OCI-LY7 (cell line): ENCODE results near the gene OR51A7. TPM values are rescaled to one million over a fixed set of nuclear protein-coding genes. Genes with fewer than 3 reads are reported as not detected.

ENCODE experiments used
- BruUV-seq: library from RNA; stranded (reverse); fragments of 400-500 nt; replicated peaks from 2 replicates; lab custom pipeline; 2021; lab: Mats Ljungman, UMichigan
- CTCF ChIA-PET: fragments of 300-600 bp; sonication (Branson Sonifier 250); formaldehyde crosslinking; loops from one replicate; lab custom pipeline; 2022; ENCODE audit warnings: antibody characterized with exemption; ENCODE audit not compliant: unreplicated experiment; lab: Charles Lee
- POLR2A ChIA-PET: fragments of 300-600 bp; sonication (Branson Sonifier 250); formaldehyde crosslinking; loops from one replicate; lab custom pipeline; 2022; ENCODE audit warnings: antibody characterized with exemption; lab: Charles Lee
- DNase-seq: peaks from one replicate; pipeline ENCODE4 v3.0.0-alpha.2; 2015; ENCODE audit warnings: low spot score
- H2AFZ ChIP-seq: fragments of 200-600 bp; sonication (generic), shearing (Covaris generic); 2 replicates; pipeline ENCODE4 v1.6.1; 2014; ENCODE audit warnings: mild to moderate bottlenecking, antibody characterized with exemption, low read length, moderate library complexity
- H3K27ac ChIP-seq: fragments of 200-600 bp; sonication (generic); 2 replicates; pipeline ENCODE4 v1.5.1; 2014; ENCODE audit warnings: mixed run types, low read depth, mild to moderate bottlenecking, moderate library complexity, low read length, inconsistent platforms; ENCODE audit not compliant: poor library complexity, severe bottlenecking
- H3K36me3 ChIP-seq: fragments of 200-600 bp; sonication (generic); 2 replicates; pipeline ENCODE4 v1.6.1; 2014; ENCODE audit warnings: mild to moderate bottlenecking, antibody characterized with exemption, low read length, moderate library complexity, mixed read lengths; ENCODE audit not compliant: insufficient read depth
- H3K4me1 ChIP-seq: fragments of 200-600 bp; sonication (generic); 2 replicates; pipeline ENCODE4 v1.5.1; 2014; ENCODE audit warnings: mild to moderate bottlenecking, low read length; ENCODE audit not compliant: insufficient read depth, poor library complexity, severe bottlenecking
- H3K4me2 ChIP-seq: fragments of 200-600 bp; sonication (generic); 2 replicates; pipeline ENCODE4 v1.6.1; 2014; ENCODE audit warnings: mild to moderate bottlenecking, low read length
- H3K4me3 ChIP-seq: fragments of 200-600 bp; sonication (generic); 2 replicates; pipeline ENCODE4 v1.5.1; 2014; ENCODE audit warnings: mild to moderate bottlenecking, low read depth, low read length; ENCODE audit not compliant: poor library complexity, severe bottlenecking
- H3K79me2 ChIP-seq: fragments of 200-600 bp; sonication (generic); 2 replicates; pipeline ENCODE4 v1.6.1; 2016; ENCODE audit warnings: low read depth, mild to moderate bottlenecking, low read length, moderate library complexity, mixed read lengths; ENCODE audit not compliant: insufficient read depth
- H3K9me2 ChIP-seq: fragments of 200-600 bp; sonication (generic); 2 replicates; pipeline ENCODE4 v1.6.1; 2016; ENCODE audit warnings: mild to moderate bottlenecking, low read length, mixed read lengths; ENCODE audit not compliant: insufficient read depth
- H3K9me3 ChIP-seq: fragments of 200-600 bp; sonication (generic); 2 replicates; pipeline ENCODE4 v1.6.1; 2014; ENCODE audit warnings: mild to moderate bottlenecking, mixed run types, low read length, mixed read lengths
- H4K20me1 ChIP-seq: fragments of 200-600 bp; sonication (generic); 2 replicates; pipeline ENCODE4 v1.6.1; 2014; ENCODE audit warnings: mild to moderate bottlenecking, antibody characterized with exemption, low read length, moderate library complexity, mixed read lengths; ENCODE audit not compliant: insufficient read depth
- EZH2phosphoT487 ChIP-seq: fragments of 200-600 bp; sonication (generic); IDR thresholded peaks from 2 replicates; pipeline ENCODE4 v1.6.1; 2018; ENCODE audit warnings: low read depth, borderline replicate concordance, mild to moderate bottlenecking, mixed run types, antibody characterized with exemption, low read length, moderate library complexity, mixed read lengths
- intact Hi-C: fragments of 100-400 bp; cut with micrococcal nuclease; formaldehyde crosslinking; loops from one replicate; pipeline ENCODE4 v1.10.0; 2022; ENCODE audit not compliant: unreplicated experiment
- total RNA-seq, 2 experiments: library from RNA; depleted of rRNA in 1 of 2; stranded (reverse); fragments of >200 nt in 1 of 2; shearing (Covaris generic) in 1 of 2; gene quantifications; 2 replicates each; pipeline ENCODE4 v1.2.3, GENCODE V29; 2014 to 2022
- TF ChIP-seq, protein P1 (sequence below): fragments of 200-600 bp; sonication (generic); conservative IDR thresholded peaks from 2 replicates; pipeline ENCODE4 v1.5.1; 2014; ENCODE audit warnings: mild to moderate bottlenecking, antibody characterized with exemption, low read length, moderate library complexity, mixed read lengths

The OR51A7 gene
- total RNA-seq, 2 experiments from 2014 or later, result not detected

DNA sequence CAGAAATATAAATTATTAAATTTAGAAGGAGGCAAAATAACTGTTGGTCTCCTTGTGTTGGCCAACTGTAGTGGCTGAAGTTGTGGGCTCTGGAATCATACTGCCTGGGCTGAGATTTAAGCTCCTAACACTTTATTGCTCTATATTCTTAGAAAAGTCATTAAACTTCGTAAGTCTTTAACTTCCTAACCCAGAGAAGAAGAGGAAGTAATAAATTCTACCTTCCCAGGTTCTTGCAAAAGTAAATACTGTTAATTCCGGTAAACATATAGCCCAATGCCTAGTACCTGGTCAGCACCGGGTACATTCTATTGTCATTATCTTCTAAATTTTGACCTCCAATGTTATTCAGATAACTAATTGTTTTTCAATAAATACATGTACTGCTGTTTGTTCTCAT is 17.4 kb upstream of the OR51A7 start:
- DNase-seq, result no peak
- ChIA-PET POLR2A (no interaction called here), CTCF (no interaction called here)
- TF ChIP-seq, protein P1, sequence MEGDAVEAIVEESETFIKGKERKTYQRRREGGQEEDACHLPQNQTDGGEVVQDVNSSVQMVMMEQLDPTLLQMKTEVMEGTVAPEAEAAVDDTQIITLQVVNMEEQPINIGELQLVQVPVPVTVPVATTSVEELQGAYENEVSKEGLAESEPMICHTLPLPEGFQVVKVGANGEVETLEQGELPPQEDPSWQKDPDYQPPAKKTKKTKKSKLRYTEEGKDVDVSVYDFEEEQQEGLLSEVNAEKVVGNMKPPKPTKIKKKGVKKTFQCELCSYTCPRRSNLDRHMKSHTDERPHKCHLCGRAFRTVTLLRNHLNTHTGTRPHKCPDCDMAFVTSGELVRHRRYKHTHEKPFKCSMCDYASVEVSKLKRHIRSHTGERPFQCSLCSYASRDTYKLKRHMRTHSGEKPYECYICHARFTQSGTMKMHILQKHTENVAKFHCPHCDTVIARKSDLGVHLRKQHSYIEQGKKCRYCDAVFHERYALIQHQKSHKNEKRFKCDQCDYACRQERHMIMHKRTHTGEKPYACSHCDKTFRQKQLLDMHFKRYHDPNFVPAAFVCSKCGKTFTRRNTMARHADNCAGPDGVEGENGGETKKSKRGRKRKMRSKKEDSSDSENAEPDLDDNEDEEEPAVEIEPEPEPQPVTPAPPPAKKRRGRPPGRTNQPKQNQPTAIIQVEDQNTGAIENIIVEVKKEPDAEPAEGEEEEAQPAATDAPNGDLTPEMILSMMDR, result no peak
- no peak for TF ChIP-seq EZH2phosphoT487
- intact Hi-C loops, result no loop called here
- Histone ChIP-seq H3K4me3 (no peak overlapping the region), H3K4me2 (no peak overlapping the region), H3K9me3 (no peaks in the 10 kb centered on the region), H3K9me2 (no peaks in the 10 kb centered on the region; the same call in 1 of the 2 replicates), H4K20me1 (no peaks in the 10 kb centered on the region), H3K36me3 (no peaks in the 10 kb centered on the region), H2AFZ (no peak overlapping the region), H3K27ac (no peak overlapping the region), H3K79me2 (no peaks in the 10 kb centered on the region), H3K4me1 (no peaks in the 10 kb centered on the region)
- BruUV-seq, result no TSS peak

DNA sequence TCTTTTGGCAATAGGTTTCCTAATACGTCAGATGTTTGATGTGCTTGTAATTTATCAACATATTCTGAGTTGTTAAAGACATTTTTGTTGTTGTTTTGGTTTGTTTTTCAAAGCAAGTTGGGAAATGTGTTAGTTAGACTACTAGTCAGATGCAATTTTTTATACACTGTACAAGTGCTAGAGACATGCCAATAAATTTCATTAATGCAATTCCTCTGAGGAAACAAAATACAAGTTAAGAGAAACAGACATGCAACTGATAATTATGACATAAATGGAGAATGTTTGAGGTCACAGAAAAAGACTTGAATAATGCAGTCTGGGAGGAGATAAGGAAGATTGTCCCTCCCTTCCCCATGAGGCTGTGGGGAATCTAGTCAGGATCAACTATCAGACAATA is 16.0 kb upstream of the OR51A7 start:
- intact Hi-C loops, result no loop called here
- no peak overlapping the region for H3K4me3 ChIP-seq

DNA sequence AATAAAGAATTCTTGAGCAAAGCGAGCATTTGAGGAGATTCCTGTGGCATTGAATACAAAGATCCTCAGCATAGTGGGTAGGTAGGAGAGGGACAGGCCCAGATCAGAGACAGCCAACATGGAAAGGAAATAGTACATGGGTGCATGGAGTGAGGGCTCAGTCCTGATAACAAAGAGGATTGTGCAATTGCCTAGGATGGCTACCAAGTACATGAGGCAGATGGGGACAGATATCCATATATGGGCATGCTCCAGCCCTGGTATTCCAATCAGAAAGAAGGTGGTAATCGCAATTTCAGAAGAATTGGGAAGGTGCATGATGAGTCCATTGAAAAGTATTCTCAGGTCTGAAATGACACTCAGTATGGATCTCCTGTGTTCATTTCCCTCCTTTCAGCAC is 13.3 kb upstream of the OR51A7 start:
- Histone ChIP-seq H3K9me3 (no peaks in the 10 kb centered on the region), H3K27ac (no peak overlapping the region), H3K4me3 (no peak overlapping the region), H3K4me2 (no peak overlapping the region), H4K20me1 (no peaks in the 10 kb centered on the region), H3K4me1 (no peaks in the 10 kb centered on the region), H3K79me2 (no peaks in the 10 kb centered on the region), H3K36me3 (no peaks in the 10 kb centered on the region), H3K9me2 (no peaks in the 10 kb centered on the region; the same call in 1 of the 2 replicates), H2AFZ (no peak overlapping the region)
- TF ChIP-seq, protein P1, result no peak
- TF ChIP-seq EZH2phosphoT487, result no peak
- ChIA-PET CTCF (no interaction called here), POLR2A (no interaction called here)
- DNase-seq, result no peak
- intact Hi-C loops, result no loop called here
- BruUV-seq, result no TSS peak

More for the DNA sequence above, 16.0 kb upstream of the OR51A7 start:
- Histone ChIP-seq H3K36me3 (no peaks in the 10 kb centered on the region), H3K4me2 (no peak overlapping the region), H4K20me1 (no peaks in the 10 kb centered on the region), H3K79me2 (no peaks in the 10 kb centered on the region), H3K9me2 (no peaks in the 10 kb centered on the region; the same call in 1 of the 2 replicates), H3K9me3 (no peaks in the 10 kb centered on the region), H3K27ac (no peak overlapping the region), H2AFZ (no peak overlapping the region), H3K4me1 (no peaks in the 10 kb centered on the region)
- BruUV-seq, result no TSS peak
- TF ChIP-seq, protein P1, result no peak
- no peak for TF ChIP-seq EZH2phosphoT487
- CTCF ChIA-PET, result no interaction called here
- POLR2A ChIA-PET, result no interaction called here
- no peak for DNase-seq
